Measurements from ENCODE around the gene LY6G6D. TPM values are rescaled to one million over a fixed set of nuclear protein-coding genes. Genes with fewer than 3 reads are reported as not detected.

Gene LY6G6D
- total and polyA plus RNA-seq, 2 of the 13 experiments (the other 11 are each of a cell fraction or from before 2014, with no cell fraction given): not detected

- no peak for TF ChIP-seq ZNF740 (CRISPR knock-in tag; IDR thresholded peaks at IDR 0.05)
Measured at GRCh38 chr6:31730631-31731086, 15.5 kb downstream of the LY6G6D start (continued).

DNA sequence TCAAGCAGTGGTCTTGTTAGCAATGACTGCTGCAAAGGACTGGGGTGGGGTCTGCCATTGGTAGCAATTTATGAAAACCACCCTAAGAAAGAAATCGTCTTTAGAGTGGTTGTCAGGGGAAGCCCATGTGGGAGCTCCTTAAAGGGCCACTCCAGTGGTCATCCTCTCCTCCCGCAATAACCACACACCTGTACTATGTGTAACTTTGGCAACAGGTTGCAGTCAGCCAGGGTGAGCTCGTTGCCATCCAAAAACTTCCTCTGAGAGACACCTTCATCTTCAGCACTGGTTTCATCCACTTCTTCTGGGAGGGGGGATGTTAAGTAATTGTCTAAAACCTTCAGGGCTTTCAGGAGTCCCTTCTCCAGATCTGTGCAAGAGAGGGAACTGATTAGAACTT lies 16.9 kb downstream of the LY6G6D start:
- Histone ChIP-seq H3K4me3 (replicated peaks in 1 of 3; ENCODE audit: insufficient read depth in 1 of 3, low read depth in 2 of 3, low read length in 3 of 3) (no peak overlapping the region), H3K27me3 (ENCODE audit: control insufficient read depth in 1 of 2, insufficient read depth in 2 of 2, low read length in 2 of 2) (no peaks in the 10 kb centered on the region; a peak in 1 of 5 replicates), H4K20me1 (ENCODE audit: insufficient read depth, low read length) (peaks cover 33% of the 10 kb centered on the region; the same call in 1 of the 2 replicates), H3K27ac (ENCODE audit: extremely low read length, insufficient read depth, low read length) (no peak overlapping the region), H2AFZ (ENCODE audit: low read length) (no peak overlapping the region), H3K4me2 (ENCODE audit: low read depth, low read length) (no peak overlapping the region), H3K4me1 (ENCODE audit: insufficient read depth, low read length) (peaks cover 62% of the 10 kb centered on the region), H3K9me3 (ENCODE audit: low read length) (no peaks in the 10 kb centered on the region), H3K36me3 (replicated peaks in 1 of 2; ENCODE audit: control insufficient read depth in 1 of 2, insufficient read depth in 2 of 2, low read length in 2 of 2) (peaks cover 24 to 42% of the 10 kb centered on the region in 2 experiments), H3K79me2 (ENCODE audit: insufficient read depth, low read length) (peaks cover 40% of the 10 kb centered on the region), H3K9ac (ENCODE audit: insufficient read depth, low read depth, low read length) (no peak overlapping the region)
- ChIA-PET CTCF (ENCODE audit: low intra/inter-chr PET ratio, low total read pairs) (no interaction called here), POLR2A (interaction anchor here (1.0 to 11.3 kb wide), 6 partner anchors 7 to 131 kb away, joined by 3 to 279 read pairs (median 18); partner anchors contain the start of genes CLIC1, HSPA1B, MSH5 and NEU1)
- intact Hi-C loops (cut with micrococcal nuclease; ENCODE audit: unreplicated experiment): no loop called here
- FAIRE-seq: no peak
- in situ Hi-C loops (cut with HindIII; ENCODE audit: extremely low pct_ligation_motif_present, low pct_unique_long_range_greater_than_20kb): loop anchor here (5.0 kb wide), 1 partner anchor 35 kb away; no protein-coding TSS in a partner anchor
- 92% methylated on average over 3 of the region's 3 CpGs for WGBS (ENCODE audit: low lambda C conversion rate)
- BruUV-seq (replicated peaks): no TSS peak
- TF ChIP-seq SAP130 (CRISPR knock-in tag; IDR thresholded peaks at IDR 0.05; ENCODE audit: low read depth) (0 out of 2 replicates have a peak, but pooled peaks have one; percentile 15), POLR2G (IDR thresholded peaks at IDR 0.05; ENCODE audit: low read depth, low read length) (peak; percentile 54; the same call in 1 of the 2 replicates), ZNF136 (CRISPR knock-in tag; IDR thresholded peaks at IDR 0.05; ENCODE audit: low read depth) (no peak)
- TF ChIP-seq, protein P1, sequence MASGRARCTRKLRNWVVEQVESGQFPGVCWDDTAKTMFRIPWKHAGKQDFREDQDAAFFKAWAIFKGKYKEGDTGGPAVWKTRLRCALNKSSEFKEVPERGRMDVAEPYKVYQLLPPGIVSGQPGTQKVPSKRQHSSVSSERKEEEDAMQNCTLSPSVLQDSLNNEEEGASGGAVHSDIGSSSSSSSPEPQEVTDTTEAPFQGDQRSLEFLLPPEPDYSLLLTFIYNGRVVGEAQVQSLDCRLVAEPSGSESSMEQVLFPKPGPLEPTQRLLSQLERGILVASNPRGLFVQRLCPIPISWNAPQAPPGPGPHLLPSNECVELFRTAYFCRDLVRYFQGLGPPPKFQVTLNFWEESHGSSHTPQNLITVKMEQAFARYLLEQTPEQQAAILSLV (CRISPR knock-in tag; IDR thresholded peaks at IDR 0.05; ENCODE audit: borderline replicate concordance): no peak
- no peak for ATAC-seq
- no peak for DNase-seq (ENCODE audit: low spot score)

Data from HepG2 (cell line).